HPDE6-E6E7 (cell line): Measurements from ENCODE around the gene HLA-A.

Experiments used
- DNase-seq: peaks from one replicate; pipeline ENCODE4 v3.0.0; 2011; ENCODE audit warnings: missing footprints; ENCODE audit errors: extremely low spot score

The HLA-A gene

GRCh38 chr6:29935273-29935955 is 6.9 kb upstream of the HLA-A start:
- no peak for DNase-seq

- no peak for DNase-seq
Observed at GRCh38 chr6:29938746-29939508, 3.4 kb upstream of the HLA-A start.

DNA sequence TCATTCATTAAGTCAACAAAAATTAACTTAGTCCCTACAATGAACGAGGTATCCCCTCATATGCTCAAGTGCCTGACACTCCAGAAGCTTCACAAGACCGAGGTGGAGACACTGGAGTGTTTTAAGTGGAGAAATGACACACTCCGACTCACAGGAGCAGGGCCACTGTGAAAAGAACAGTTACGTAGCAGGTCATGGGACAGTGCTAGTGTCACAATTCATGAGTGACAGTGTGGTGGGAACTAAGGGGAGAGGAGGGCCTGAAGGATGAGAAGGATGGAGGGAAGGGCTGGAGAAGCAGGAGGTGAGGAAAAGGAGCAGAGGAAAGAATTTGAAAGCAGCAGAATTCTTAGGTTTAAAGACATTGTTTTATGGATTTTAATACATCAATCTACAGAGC is 1.3 kb upstream of the HLA-A start:
- DNase-seq = no peak

GRCh38 chr6:29941471-29941870 is 861 bp upstream of the HLA-A start:
- DNase-seq = no peak

GRCh38 chr6:29941916-29942274 is 437 bp upstream of the HLA-A start:
- no peak for DNase-seq

GRCh38 chr6:29943053-29943966 is 978 bp downstream of the HLA-A start:
- no peak for DNase-seq

DNA sequence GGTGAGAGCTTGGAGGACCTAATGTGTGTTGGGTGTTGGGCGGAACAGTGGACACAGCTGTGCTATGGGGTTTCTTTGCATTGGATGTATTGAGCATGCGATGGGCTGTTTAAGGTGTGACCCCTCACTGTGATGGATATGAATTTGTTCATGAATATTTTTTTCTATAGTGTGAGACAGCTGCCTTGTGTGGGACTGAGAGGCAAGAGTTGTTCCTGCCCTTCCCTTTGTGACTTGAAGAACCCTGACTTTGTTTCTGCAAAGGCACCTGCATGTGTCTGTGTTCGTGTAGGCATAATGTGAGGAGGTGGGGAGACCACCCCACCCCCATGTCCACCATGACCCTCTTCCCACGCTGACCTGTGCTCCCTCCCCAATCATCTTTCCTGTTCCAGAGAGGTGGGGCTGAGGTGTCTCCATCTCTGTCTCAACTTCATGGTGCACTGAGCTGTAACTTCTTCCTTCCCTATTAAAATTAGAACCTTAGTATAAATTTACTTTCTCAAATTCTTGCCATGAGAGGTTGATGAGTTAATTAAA is 3.0 kb downstream of the HLA-A start:
- DNase-seq = no peak

- no peak for DNase-seq
Observed at GRCh38 chr6:29946223-29947076, 4.1 kb downstream of the HLA-A start.

GRCh38 chr6:29947077-29947980 is 5.0 kb downstream of the HLA-A start:
- no peak for DNase-seq

GRCh38 chr6:29948277-29948676 is 5.9 kb downstream of the HLA-A start:
- DNase-seq = no peak

GRCh38 chr6:29949934-29950333 is 7.6 kb downstream of the HLA-A start:
- no peak for DNase-seq

DNA sequence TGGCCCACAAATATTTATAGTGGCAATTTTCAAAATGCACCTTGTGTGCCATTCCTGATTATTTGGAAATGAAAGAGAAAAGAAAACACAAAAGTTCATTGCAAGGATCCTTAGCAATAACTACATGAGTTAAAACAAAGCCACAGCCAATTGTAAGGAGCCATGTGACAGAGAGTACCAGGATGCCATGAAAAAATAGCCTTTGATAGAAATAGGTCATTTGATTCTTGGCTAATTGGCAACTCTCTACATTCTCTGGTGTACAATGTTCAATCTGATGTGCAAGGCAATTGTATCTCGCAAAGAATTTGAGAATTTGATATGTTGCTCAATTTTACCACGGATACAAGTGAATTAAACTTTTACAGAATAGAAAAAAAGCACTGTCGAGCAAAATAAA is 9.6 kb downstream of the HLA-A start:
- no peak for DNase-seq

DNA sequence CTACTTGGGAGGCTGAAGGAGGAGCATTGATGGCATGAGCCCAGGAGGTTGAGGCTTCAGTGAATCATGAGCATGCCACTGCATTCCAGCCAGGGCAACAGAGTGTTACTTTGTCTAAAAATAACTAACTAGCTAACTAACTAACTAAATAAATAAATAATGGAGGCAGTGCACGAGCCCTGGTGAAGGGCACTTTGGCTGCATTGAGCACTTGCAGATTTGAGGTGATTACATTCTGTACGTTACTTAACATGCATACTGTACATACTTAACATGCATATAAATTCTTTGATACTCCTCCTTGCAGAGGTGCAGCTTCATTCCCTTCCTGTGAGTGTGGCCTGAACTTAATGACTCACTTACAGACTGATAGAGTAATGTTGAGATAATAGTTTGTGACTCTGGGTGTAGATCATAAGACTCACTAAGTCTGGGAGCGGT is 10.7 kb downstream of the HLA-A start:
- no peak for DNase-seq

- DNase-seq = no peak
Observed at GRCh38 chr6:29953686-29954085, 11.4 kb downstream of the HLA-A start.

DNA sequence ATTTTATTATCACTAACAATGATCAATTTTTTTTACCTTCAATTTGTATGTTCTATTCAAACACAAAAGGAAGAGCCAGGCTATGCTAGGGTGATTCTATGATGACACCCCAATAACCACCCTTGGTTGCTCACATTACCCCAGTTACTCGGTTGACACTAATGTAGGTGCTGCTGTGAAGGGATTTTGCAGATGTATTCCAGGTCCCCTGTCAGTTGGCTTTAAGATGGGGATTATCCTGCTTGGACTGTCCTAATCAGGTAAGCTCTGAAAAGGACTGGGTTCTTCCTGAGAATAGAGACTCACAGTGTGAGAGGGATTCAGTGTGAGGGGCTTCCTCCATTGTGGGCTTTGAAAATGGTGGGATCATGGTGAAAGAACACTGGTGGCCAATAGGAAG is 11.9 kb downstream of the HLA-A start:
- no peak for DNase-seq

GRCh38 chr6:29955783-29956182 is 13.5 kb downstream of the HLA-A start:
- no peak for DNase-seq

DNA sequence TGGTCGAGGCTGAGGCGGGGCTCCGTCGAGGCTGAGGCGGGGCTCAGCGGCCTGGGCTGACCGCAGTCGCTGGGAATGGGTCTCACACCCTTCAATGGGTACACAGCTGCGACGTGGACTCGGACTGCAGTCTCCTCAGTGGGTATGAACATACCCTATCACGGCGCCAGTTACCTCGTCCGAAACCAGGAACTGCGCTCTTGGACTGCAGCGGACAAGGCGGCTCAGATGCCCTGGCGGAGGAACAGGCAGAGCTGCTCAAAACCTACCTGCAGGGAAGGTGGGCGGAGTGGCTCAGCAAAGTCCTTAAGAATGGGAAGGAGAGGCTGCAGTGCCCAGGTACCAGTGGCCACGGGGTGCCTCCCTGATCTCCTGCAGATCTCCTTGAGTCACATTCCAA is 14.2 kb downstream of the HLA-A start:
- DNase-seq = no peak

- DNase-seq = no peak
Observed at GRCh38 chr6:29958046-29958445, 15.7 kb downstream of the HLA-A start.

DNA sequence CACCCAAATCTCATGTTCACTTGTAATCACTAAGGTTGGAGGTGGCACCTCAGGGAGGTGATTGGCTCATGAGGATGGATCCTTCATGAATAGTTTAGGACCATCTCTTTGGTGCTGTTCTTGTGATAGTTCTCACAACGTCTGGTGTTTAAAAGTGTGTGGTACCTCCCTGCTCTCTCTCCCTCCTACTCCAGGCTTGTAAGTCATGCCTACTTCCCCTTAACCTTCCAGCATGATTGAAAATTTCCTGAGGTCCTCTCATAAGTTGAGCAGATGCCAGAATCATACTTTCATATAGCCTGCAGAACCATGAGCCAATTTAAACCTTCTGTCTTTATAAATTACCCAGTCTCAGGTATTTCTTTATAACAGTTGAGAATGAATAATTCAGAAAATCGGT is 16.6 kb downstream of the HLA-A start:
- DNase-seq = no peak

DNA sequence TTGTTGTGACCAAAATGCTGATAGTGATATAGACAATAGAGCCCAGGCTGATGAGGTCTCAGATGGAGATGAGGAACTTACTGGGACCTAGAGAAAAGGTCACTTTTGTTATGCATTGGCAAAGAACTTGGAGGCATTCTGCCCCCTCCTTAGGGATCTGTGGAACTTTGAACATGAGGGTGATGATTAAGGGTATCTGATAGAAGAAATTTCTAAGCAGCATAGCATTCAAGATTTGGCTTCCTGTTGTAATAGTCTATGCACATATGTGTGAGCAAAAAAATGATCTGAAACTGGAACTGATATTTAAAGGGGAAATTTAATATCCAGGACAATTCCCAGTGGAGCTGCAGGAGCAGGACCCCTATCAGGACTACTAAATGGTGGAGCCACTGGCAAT is 17.1 kb downstream of the HLA-A start:
- DNase-seq = no peak
